T-helper 22 cell (primary cell): ENCODE data around the gene ARL5C.
"Not testable (repeated sequence)": the region's sequence is repeated elsewhere in the genome, so short reads cannot be mapped to it uniquely, and the experiment has no call there.

Source experiments
- DNase-seq: peaks from one replicate; pipeline ENCODE4 v3.0.0-alpha.2; 2020; ENCODE audit warnings: low read depth

ARL5C gene

GRCh38 chr17:39141294-39141693 lies 24.7 kb downstream of the ARL5C start:
- DNase-seq: no peak

DNA sequence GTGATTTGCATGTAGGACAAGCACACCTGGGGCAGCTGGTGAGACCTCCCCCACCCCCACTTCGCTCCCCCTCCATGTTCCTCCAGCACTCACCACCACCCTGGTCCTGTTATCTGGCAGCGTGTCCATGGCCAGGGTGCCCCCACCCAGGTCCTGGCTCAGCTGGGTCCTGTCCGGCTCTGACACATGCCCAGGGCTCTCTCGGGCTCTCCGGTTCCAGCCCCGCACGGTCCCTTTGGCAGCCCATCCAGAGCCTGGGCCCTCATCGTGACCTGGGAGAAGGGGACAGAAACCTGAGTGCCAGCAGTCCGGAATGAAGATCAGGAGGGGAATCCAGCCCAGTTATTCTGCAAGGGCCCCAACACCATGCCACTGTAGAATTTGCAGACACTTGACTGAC lies 26.4 kb downstream of the ARL5C start:
- DNase-seq: no peak

GRCh38 chr17:39139161-39139511 lies 26.8 kb downstream of the ARL5C start:
- DNase-seq: no peak

DNA sequence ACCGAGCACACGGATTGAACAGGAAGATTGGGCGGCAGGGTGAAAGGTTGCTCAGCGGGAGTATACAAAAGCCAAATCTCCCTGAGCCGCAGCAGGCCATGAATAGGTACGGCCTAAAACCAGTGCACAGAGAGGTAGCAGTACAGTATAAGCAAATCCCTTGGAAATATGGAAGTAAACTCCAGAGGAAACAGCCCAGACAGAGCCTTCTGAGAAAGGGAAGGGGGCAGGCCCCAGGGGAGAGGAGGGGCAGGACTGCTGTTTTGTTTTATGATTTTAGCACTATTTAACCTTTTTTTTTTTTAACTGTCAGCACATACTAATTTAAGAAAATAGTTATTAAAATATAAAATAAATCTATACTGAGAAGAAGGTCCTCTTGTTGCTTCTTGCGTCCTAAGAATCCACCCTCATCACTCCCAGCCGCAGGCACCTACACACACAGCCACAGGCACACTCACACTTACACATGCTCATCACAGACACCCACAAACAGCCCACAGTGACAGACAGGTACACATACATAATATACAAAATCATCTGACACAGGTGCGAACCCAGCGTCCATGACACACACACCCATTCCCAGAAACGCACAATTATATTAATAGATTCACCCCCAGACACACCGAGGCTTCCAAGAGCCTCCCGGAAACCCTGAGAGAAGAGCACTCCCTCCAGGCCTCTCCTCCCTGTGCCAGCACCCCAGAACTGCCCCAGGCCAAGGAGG lies 27.4 kb downstream of the ARL5C start:
- DNase-seq: no peak

DNA sequence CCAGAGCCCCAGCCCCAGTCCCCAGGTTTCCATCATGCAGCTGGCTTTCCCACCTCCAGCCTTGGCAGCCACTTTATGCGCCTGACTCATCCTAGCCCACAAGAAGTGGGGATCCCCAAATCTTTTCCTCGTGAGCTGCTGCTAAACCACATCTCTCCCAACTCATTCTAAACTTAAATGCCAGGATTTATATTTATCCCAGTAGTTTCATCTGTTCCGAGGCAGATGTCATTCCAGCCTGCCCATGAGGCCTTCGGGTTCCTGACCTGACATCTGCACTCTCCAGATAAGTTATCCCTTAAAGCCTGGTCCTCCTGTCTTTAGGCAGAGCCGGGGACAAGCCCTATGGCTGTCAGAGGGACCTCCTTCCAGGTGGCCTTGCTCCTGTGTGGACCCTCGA lies 31.1 kb downstream of the ARL5C start:
- no peak for DNase-seq

- no peak for DNase-seq
These were observed 33.8 kb downstream of the ARL5C start for GRCh38 chr17:39132192-39132610.

- DNase-seq: no peak
These were observed 34.3 kb downstream of the ARL5C start for GRCh38 chr17:39131616-39132015.

GRCh38 chr17:39130205-39130604 lies 35.8 kb downstream of the ARL5C start:
- no peak for DNase-seq

- not testable (repeated sequence) for DNase-seq
These were observed 36.4 kb downstream of the ARL5C start for GRCh38 chr17:39129544-39129943.

- DNase-seq: no peak
These were observed 39.5 kb downstream of the ARL5C start for GRCh38 chr17:39126436-39126835.

DNA sequence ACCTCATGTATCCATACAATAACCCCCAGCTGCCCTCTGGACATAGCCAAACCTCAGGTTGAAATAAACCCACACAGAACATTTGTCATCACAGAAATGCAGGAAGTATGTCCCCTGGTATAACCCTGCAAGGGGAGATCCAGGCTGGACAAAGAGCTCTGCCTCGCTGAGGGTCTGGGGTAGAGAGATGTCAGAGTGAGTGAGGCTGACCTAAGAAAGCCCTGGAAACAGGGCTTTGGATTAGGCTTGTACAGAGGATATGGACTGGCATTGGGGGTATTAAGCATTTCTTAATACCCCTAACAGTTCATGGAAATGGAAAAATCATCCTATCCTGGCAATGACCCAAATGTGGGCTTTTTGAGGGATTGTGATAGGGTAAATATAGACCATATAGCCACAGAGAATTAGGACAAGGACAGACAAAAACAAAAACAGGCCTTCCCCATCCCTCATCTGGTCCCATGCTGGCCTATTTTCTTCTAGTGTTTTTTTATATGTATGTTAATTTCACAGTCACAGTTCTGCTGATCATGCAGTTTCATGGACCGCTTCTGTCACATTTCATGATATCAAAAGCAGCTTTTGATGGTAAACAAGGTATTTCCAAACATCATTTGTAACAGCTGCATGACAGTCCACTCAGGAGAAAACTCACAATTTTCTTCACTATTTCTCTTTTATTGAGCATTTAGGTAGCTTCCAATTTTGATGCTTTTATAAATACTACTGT lies 40.7 kb downstream of the ARL5C start:
- DNase-seq: no peak

GRCh38 chr17:39123627-39124026 lies 42.3 kb downstream of the ARL5C start:
- no peak for DNase-seq

GRCh38 chr17:39122991-39123390 lies 43.0 kb downstream of the ARL5C start:
- DNase-seq: no peak

DNA sequence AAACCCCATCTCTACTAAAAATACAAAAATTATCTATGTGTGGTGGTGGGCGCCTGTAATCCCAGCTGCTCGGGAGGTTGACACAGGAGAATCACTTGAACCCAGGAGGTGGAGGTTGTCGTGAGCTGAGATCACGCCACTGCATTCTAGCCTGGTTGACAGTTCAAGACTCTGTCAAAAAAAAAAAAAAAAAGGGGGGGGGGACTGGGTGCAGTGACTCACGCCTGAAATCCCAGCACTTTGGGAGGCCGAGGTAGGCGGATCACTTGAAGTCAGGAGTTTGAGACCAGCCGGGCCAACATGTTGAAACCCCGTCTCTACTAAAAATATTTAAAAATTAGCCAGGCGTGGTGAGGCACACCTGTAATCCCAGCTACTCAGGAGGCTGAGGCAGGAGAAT lies 44.0 kb downstream of the ARL5C start:
- not testable (repeated sequence) for DNase-seq

GRCh38 chr17:39118674-39119419 lies 47.1 kb downstream of the ARL5C start:
- DNase-seq: no peak

GRCh38 chr17:39116224-39116623 lies 49.7 kb downstream of the ARL5C start:
- no peak for DNase-seq

DNA sequence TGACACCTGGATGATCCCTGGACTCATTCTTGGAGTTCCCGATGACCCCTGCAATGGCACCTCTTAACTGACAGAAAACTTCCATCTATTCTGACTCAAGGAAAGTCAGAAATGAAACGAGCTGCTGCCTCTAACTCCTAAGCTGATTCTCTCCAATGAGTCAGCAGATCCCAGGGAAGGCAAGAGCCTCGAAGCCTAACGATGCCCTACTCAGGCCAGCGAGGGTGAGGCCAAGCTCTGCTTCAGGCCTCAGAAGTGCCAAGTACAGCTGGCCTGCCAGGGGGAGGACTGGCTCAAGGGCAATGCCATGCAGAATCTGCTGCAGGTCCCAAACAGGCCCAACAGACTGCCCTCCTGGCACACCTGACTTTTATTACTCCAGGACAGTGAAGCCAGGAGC lies 50.8 kb downstream of the ARL5C start:
- no peak for DNase-seq

GRCh38 chr17:39114723-39115122 lies 51.2 kb downstream of the ARL5C start:
- no peak for DNase-seq

DNA sequence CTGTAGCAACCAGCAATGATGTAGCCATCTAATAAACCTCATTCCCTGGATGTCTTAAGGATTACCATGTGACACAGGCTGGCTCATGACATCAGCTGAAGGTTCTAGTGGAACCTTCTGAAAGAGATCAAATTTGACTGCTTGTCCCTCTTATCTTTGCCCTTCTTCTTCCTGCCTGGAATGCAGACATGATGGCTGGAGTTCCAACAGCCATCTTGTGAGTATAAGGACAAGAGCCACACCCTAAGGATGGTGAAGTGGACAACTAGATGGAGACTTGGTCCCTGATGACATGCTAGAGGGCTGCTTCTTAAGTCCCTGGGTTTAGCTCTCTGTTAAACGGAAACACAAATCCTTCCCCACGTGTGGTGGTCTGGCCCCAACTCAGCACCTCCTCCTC lies 52.1 kb downstream of the ARL5C start:
- DNase-seq: no peak

GRCh38 chr17:39110435-39111136 lies 55.4 kb downstream of the ARL5C start:
- no peak for DNase-seq

DNA sequence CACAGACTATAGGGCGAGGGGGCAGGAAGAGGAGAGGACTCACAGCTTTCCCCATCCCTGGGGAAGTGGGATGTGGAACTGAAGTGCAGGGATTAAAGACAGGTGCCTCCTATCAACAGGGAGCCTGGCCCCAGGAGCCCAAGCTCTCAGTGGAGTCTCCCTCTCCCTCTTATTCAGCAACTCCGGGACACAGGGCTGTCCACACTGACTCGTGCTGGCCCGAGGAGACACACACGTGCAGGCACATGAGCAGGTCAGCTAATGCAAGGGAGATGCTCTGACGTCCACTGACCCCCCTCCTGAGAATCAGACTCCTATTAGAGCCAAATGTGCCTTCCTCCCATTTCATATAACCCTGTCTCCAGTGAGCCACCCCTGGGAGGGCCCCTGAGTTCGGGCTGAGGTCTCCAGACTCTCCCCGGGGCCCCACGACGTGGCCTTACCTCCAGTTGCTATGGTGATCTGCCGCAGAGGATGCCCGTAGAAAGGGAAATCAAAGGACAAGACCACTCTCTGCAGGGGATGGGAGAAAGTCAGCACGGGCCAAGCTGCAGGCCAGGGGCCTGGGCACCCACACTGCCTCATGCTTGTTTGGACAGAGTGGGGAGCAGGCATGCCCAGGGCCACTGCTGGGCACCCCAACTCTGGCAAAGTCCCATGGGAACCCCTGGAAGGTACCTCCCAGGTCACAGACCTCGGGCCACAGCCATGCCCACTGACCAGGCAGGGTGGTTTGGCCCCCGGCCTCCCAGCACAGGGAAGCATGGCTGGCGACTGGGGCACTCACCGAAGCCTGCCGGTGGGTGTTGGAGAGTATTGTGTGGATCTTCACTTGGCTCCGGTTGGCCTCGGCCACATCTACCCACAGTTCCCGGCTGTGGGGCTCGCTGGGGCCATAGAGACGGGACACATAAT lies 57.2 kb downstream of the ARL5C start:
- no peak for DNase-seq
